Stomach (tissue), 9 donors: ENCODE measurements around the gene DIAPH2. TPM values are rescaled to one million over a fixed set of nuclear protein-coding genes. Genes with fewer than 3 reads are reported as not detected.

Experiments used
- DNase-seq, 2 donors: peaks; one replicate each; pipeline versions ENCODE4 v3.0.0 to v3.0.0-alpha.2; 2013 to 2019
- H3K27ac ChIP-seq, 5 donors: fragments of 200-600 bp in 4 of 5; sonication (generic) in 4 of 5; one replicate each; pipeline ENCODE4 v1.5.1; 2013 to 2019; ENCODE audit warnings: mild to moderate bottlenecking in 1 of 5, moderate library complexity in 1 of 5
- H3K27me3 ChIP-seq, 3 donors: fragments of 200-600 bp; sonication (generic); one replicate each; pipeline ENCODE4 v1.5.1; 2017 to 2019; ENCODE audit warnings: mixed run types in 1 of 3
- H3K36me3 ChIP-seq, 4 donors: fragments of 200-600 bp; sonication (generic); 1 replicate in 3 of 4; 2 replicates in 1 of 4; pipeline ENCODE4 v1.5.1; 2016 to 2019
- H3K4me1 ChIP-seq, 4 donors: fragments of 200-600 bp; sonication (generic); one replicate each; pipeline ENCODE4 v1.5.1; 2016 to 2019
- H3K4me3 ChIP-seq, 4 donors: fragments of 200-600 bp; sonication (generic) in 3 of 4; one replicate each; pipeline ENCODE4 v1.5.1; 2016 to 2019; ENCODE audit warnings: mild to moderate bottlenecking in 1 of 4
- H3K9me3 ChIP-seq, 4 donors: fragments of 200-600 bp; sonication (generic); one replicate each; pipeline ENCODE4 v1.5.1; 2016 to 2019
- EP300 ChIP-seq: sonication (generic); formaldehyde crosslinking; IDR thresholded peaks from one replicate; pipeline ENCODE4 v1.6.1; 2017; ENCODE audit warnings: antibody characterized with exemption
- POLR2A ChIP-seq, 4 donors: fragments of 450-650 bp; IDR thresholded peaks; one replicate each; pipeline ENCODE4 v1.6.1; 2016; ENCODE audit warnings: antibody characterized with exemption in 4 of 4, control low read depth in 2 of 4, mild to moderate bottlenecking in 1 of 4, moderate library complexity in 1 of 4
- POLR2AphosphoS5 ChIP-seq, 3 donors: sonication (generic); formaldehyde crosslinking; IDR thresholded peaks; one replicate each; pipeline ENCODE4 v1.6.1; 2016; ENCODE audit warnings: antibody characterized with exemption in 3 of 3
- WGBS, 5 donors: extraction: QIAGEN DNeasy Blood & Tissue Kit in 3 of 5; methylation state at CpG; one replicate each; pipeline versions ENCODE4 v1.1.5 to v1.1.7; 2013 to 2018; 5-methylcytosine and 5-hydroxymethylcytosine counted together
- intact Hi-C: fragments of 100-400 bp; cut with DNase I; formaldehyde crosslinking; loops from one replicate; pipeline ENCODE4 v1.15.1; 2023; ENCODE audit warnings: low total_unique reads
- polyA plus RNA-seq, 3 donors: library from polyadenylated mRNA; stranded (reverse); fragments of 200-250 nt; gene quantifications; one replicate each; pipeline ENCODE4 v1.2.3, GENCODE V29; 2013
- total RNA-seq, 5 donors: library from RNA; depleted of rRNA; stranded (reverse); fragments of >200 nt; gene quantifications; one replicate each; pipeline versions ENCODE4 v1.1.0 to v1.2.3, GENCODE V29; 2014 to 2016
- TF ChIP-seq, protein P1 (sequence below), 7 experiments: fragments of 450-650 bp in 4 of 7; fragments of 200-600 bp in 3 of 7; sonication (generic) in 3 of 7; IDR thresholded peaks; one replicate each; pipeline ENCODE4 v1.5.1; 2016 to 2019; ENCODE audit warnings: antibody characterized with exemption in 7 of 7, control low read depth in 2 of 7, mild to moderate bottlenecking in 1 of 7
- donor health status: healthy with polysubstance abuse.
- donor health status: Bipolar disorder and iron deficiency.
- donor health status: healthy.

DIAPH2 gene
- total and polyA plus RNA-seq, 8 donors = 5.2 to 52.5 (median 27.3) TPM

GRCh38 chrX:97046867-97047266, 362.2 kb downstream of the DIAPH2 start:
- Histone ChIP-seq H3K36me3 (no peaks in the 10 kb centered on the region), H3K9me3 (no peaks in the 10 kb centered on the region), H3K4me3 (no peak overlapping the region), H3K27me3 (no peaks in the 10 kb centered on the region), H3K27ac (no peak overlapping the region), H3K4me1 (no peaks in the 10 kb centered on the region)
- DNase-seq = no peak
- 84 to 96% (median 91%) methylated on average over 3 of the region's 3 CpGs for WGBS, 5 donors
- intact Hi-C loops = no loop called here
- TF ChIP-seq, protein P1, sequence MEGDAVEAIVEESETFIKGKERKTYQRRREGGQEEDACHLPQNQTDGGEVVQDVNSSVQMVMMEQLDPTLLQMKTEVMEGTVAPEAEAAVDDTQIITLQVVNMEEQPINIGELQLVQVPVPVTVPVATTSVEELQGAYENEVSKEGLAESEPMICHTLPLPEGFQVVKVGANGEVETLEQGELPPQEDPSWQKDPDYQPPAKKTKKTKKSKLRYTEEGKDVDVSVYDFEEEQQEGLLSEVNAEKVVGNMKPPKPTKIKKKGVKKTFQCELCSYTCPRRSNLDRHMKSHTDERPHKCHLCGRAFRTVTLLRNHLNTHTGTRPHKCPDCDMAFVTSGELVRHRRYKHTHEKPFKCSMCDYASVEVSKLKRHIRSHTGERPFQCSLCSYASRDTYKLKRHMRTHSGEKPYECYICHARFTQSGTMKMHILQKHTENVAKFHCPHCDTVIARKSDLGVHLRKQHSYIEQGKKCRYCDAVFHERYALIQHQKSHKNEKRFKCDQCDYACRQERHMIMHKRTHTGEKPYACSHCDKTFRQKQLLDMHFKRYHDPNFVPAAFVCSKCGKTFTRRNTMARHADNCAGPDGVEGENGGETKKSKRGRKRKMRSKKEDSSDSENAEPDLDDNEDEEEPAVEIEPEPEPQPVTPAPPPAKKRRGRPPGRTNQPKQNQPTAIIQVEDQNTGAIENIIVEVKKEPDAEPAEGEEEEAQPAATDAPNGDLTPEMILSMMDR (IDR thresholded peaks at IDR 0.05) = no peak
- TF ChIP-seq EP300 = no peak
- no peak for TF ChIP-seq POLR2AphosphoS5 (IDR thresholded peaks at IDR 0.05)
- no peak for TF ChIP-seq POLR2A (IDR thresholded peaks at IDR 0.05)

GRCh38 chrX:97050392-97050791, 365.8 kb downstream of the DIAPH2 start:
- H3K9me3 ChIP-seq = no peaks in the 10 kb centered on the region
- 39 to 48% (median 47%) methylated on average over 2 of the region's 2 CpGs for WGBS, 5 donors
- peak in 1 of 2 donors; percentile 33 for DNase-seq
- TF ChIP-seq, protein P1 (IDR thresholded peaks at IDR 0.05) = no peak
- TF ChIP-seq POLR2A (IDR thresholded peaks at IDR 0.05) (no peak), POLR2AphosphoS5 (IDR thresholded peaks at IDR 0.05) (no peak), EP300 (no peak)
- H3K4me3 ChIP-seq = no peak overlapping the region
- intact Hi-C loops = no loop called here
- no peaks in the 10 kb centered on the region for H3K36me3 ChIP-seq
- no peaks in the 10 kb centered on the region for H3K4me1 ChIP-seq
- H3K27me3 ChIP-seq = no peaks in the 10 kb centered on the region
- H3K27ac ChIP-seq = no peak overlapping the region

- TF ChIP-seq POLR2AphosphoS5 (IDR thresholded peaks at IDR 0.05) (no peak), EP300 (no peak), POLR2A (IDR thresholded peaks at IDR 0.05) (no peak)
- TF ChIP-seq, protein P1 (IDR thresholded peaks at IDR 0.05) = no peak
- DNase-seq = peak in 1 of 2 donors; percentile 28
- intact Hi-C loops = no loop called here
- H3K4me3 ChIP-seq = no peak overlapping the region
- no peaks in the 10 kb centered on the region for H3K4me1 ChIP-seq
- H3K9me3 ChIP-seq = no peaks in the 10 kb centered on the region
- H3K27me3 ChIP-seq = no peaks in the 10 kb centered on the region
- 24 to 56% (median 33%) methylated on average over 4 of the region's 4 CpGs for WGBS, 5 donors
- no peak overlapping the region for H3K27ac ChIP-seq
- H3K36me3 ChIP-seq = no peaks in the 10 kb centered on the region
These were observed 372.8 kb downstream of the DIAPH2 start for GRCh38 chrX:97057349-97057909.

GRCh38 chrX:97060020-97060419, 375.4 kb downstream of the DIAPH2 start:
- no peaks in the 10 kb centered on the region for H3K36me3 ChIP-seq
- H3K4me3 ChIP-seq = no peak overlapping the region
- H3K9me3 ChIP-seq = no peaks in the 10 kb centered on the region
- WGBS, 5 donors = 55 to 96% (median 93%) methylated on average over 4 of the region's 4 CpGs
- intact Hi-C loops = no loop called here
- no peaks in the 10 kb centered on the region for H3K27me3 ChIP-seq
- DNase-seq = no peak
- no peak for TF ChIP-seq POLR2AphosphoS5 (IDR thresholded peaks at IDR 0.05)
- TF ChIP-seq POLR2A (IDR thresholded peaks at IDR 0.05) = no peak
- TF ChIP-seq, protein P1 (IDR thresholded peaks at IDR 0.05) = no peak
- H3K27ac ChIP-seq = no peak overlapping the region
- no peaks in the 10 kb centered on the region for H3K4me1 ChIP-seq
